Kidney epithelial cell (primary cell): ENCODE data around the gene HIBADH. TPM values are rescaled to one million over a fixed set of nuclear protein-coding genes. Genes with fewer than 3 reads are reported as not detected.
A peak's percentile ranks its signal among the peaks of the same experiment; 100 is the strongest.

Experiments
- DNase-seq: peaks from one replicate; pipeline ENCODE4 v3.0.0-alpha.2; 2010; ENCODE audit warnings: low read depth
- H3K27me3 ChIP-seq: 2 replicates; pipeline ENCODE4 v1.6.0; 2011; ENCODE audit warnings: low read length; ENCODE audit not compliant: control insufficient read depth, insufficient read depth
- H3K36me3 ChIP-seq: 2 replicates; pipeline ENCODE4 v1.5.1; 2011; ENCODE audit warnings: low read length; ENCODE audit not compliant: control insufficient read depth, insufficient read depth
- H3K4me3 ChIP-seq: 2 replicates; pipeline ENCODE4 v1.5.1; 2011; ENCODE audit warnings: low read depth, mild to moderate bottlenecking, control low read depth, low read length
- total RNA-seq: library from RNA; depleted of rRNA; stranded (reverse); fragments of >200 nt; gene quantifications from 2 replicates; pipeline ENCODE4 v1.2.3, GENCODE V29; 2015
- TF ChIP-seq, protein P1 (sequence below): IDR thresholded peaks from 2 replicates; pipeline ENCODE4 v1.5.1; 2011; ENCODE audit warnings: mild to moderate bottlenecking, moderate library complexity, low read length, control low read depth, inconsistent platforms; ENCODE audit not compliant: insufficient read depth, poor library complexity, severe bottlenecking

HIBADH gene
- 44.3 and 47.0 TPM in 2 replicates for total RNA-seq

DNA sequence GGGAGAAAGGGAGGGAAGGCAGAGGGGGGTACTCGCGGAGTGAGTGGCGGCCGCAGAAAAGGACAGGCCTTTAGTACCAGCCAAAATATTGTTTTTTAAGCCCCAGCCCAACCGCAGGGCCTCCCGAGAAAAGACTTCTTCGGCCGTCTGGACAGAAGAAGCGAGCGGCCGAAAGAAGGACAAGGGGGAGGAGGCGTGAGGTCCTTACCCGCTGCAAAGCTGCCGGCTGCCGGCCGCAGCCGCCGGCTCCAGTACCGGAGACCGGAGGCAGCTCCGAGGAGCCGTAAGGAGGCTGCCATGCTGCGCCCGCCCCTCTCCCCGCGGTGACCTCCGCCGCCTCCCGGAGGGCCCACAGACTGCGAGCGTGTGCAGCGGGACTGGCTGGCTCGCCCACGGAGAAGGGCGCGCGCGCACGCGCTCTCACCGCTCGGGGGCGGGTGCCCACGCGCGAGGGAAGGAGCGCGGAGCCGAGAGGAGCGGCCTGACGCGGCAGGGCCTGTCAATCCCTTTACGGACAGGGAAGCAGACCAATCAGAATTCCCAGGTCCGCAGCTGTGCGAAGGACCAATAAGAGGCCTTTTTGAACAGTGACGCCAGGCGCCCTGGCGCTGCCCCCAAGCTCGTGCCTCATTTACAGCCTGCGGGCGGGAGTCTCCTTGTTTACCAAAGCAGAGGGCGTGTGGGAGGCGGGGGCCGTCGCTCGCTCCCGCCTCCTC lies at the start of gene HIBADH:
TSS of gene HIBADH (minus strand) at position 394 of the 716 bp plus-strand sequence. CDS start at position 299, 95 bp downstream.
- Histone ChIP-seq H3K4me3 (peak within 1 kb of the TSS; percentile 61), H3K36me3 (no peaks in the 10 kb centered on the region), H3K27me3 (no peaks in the 10 kb centered on the region)
- TF ChIP-seq, protein P1, sequence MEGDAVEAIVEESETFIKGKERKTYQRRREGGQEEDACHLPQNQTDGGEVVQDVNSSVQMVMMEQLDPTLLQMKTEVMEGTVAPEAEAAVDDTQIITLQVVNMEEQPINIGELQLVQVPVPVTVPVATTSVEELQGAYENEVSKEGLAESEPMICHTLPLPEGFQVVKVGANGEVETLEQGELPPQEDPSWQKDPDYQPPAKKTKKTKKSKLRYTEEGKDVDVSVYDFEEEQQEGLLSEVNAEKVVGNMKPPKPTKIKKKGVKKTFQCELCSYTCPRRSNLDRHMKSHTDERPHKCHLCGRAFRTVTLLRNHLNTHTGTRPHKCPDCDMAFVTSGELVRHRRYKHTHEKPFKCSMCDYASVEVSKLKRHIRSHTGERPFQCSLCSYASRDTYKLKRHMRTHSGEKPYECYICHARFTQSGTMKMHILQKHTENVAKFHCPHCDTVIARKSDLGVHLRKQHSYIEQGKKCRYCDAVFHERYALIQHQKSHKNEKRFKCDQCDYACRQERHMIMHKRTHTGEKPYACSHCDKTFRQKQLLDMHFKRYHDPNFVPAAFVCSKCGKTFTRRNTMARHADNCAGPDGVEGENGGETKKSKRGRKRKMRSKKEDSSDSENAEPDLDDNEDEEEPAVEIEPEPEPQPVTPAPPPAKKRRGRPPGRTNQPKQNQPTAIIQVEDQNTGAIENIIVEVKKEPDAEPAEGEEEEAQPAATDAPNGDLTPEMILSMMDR: no peak
- peak; percentile 97 for DNase-seq

DNA sequence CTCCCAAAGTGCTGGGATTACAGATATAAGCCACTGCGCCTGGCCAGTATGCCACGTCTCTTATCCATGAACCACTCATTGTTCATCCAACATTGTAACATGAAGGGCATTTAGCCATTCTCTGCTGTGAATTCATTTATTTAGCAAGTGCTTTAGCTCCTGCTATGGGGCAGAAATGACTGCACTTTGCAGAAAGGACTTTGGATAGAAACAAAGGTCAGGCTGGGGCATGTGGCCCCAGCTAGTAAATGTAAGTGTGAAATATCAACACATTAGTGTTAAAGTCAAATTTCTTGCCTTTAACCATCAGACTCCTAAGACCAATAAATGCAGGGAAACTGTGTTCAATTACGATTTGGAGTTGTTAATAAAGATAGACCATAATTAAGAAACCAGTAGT lies 49.5 kb upstream of the HIBADH start:
- Histone ChIP-seq H3K4me3 (no peak overlapping the region), H3K27me3 (no peaks in the 10 kb centered on the region), H3K36me3 (no peaks in the 10 kb centered on the region)
- no peak for DNase-seq
- TF ChIP-seq, protein P1: no peak

DNA sequence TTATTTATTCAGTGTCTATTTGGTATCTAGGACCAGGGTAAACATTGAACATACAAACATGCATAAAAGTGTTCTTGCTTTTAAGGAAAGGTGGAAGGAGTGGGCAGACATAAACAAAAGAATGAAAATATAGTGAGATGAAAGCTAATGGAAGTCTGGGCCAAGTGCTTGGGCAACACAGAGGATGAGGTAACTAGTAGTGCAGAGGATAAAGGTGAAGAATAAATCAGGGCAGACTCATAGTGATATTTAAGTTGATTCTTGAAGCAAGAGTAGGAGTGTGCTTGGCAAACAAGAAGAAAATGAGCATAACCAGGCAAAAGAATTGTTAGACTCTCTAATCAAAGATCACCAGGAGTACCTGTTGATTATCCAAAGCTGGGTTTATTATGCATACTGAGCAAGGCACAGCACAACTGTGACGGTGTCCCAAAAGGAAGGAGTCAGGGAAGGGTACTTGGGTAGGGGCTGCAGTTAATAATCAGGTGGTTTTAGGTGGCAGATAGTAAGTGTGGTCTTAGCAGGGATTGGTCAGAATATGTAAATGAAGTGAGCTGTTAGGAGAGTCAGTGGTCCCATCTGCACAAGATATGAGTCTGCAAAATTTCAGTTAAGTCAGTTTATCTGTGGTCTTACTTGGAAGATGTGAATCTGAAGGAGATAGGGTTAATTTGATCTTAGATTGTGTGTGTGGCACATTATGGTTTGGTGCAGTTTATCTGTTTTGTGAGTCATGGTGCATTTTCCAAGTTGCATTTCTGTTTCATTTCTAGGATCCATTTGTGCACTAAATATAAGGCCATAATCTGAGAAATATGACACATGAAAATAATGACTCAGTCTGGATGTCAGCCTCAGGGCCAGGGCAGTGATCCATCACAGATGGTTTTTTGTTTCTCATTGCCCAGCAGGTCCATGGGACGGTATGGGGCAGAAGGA lies 46.7 kb upstream of the HIBADH start:
- no peak for DNase-seq
- Histone ChIP-seq H3K27me3 (no peaks in the 10 kb centered on the region), H3K36me3 (no peaks in the 10 kb centered on the region), H3K4me3 (no peak overlapping the region)
- TF ChIP-seq, protein P1: no peak

DNA sequence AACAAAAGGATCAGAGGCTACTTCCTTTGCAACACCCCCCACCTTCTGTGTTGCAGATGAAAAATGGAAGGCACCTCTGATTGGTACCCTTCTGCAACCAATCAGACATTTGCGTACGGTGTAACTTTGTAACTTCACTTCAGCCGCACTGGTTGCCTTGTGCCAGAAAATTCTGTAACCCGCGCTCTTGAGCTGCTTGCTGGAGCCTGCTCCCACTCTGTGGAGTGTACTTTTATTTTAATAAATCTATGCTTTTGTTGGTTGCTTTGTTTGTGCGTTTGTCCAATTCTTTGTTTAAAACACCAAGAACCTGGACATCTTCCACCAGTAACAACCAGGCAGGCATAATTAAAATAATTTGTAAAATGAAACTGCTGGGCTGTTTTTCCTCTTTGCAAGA lies 45.8 kb upstream of the HIBADH start:
- Histone ChIP-seq H3K4me3 (no peak overlapping the region), H3K27me3 (no peaks in the 10 kb centered on the region), H3K36me3 (no peaks in the 10 kb centered on the region)
- TF ChIP-seq, protein P1: no peak
- DNase-seq: no peak

DNA sequence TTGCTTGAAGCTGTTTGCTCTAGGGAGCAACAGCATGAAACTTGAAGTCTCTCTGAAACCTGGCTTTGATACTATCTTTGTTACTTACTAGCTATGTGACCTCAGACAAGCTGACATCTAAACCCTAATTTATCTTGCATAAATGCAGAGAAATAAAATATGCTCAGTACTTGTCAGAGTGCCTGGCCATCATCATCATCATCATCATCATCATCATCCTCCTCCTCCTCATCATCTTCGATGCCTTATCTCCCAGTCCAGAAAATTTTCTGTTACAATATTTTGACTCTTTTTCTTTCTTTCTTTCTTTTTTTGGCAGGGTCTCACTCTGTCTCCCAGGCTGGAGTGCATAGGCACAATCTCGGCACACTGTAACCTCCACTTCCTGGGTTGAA lies 42.5 kb upstream of the HIBADH start:
- TF ChIP-seq, protein P1: no peak
- no peak overlapping the region for H3K4me3 ChIP-seq
- no peaks in the 10 kb centered on the region for H3K27me3 ChIP-seq
- no peaks in the 10 kb centered on the region for H3K36me3 ChIP-seq
- no peak for DNase-seq
